HL-60 (cell line): ENCODE data around the gene IL25.

Experiments used
- DNase-seq, 2 experiments: peaks; one replicate each; pipeline ENCODE4 v3.0.0-alpha.2; 2010 to 2020; ENCODE audit warnings: low read depth in 1 of 2, low spot score in 1 of 2
- H3K27ac ChIP-seq: fragments of 250-450 bp; sonication (Bioruptor Pico); replicated peaks from 2 replicates; pipeline ENCODE4 v1.5.1; 2020; ENCODE audit warnings: mild to moderate bottlenecking, moderate library complexity
- H3K27me3 ChIP-seq: fragments of 250-450 bp; sonication (Bioruptor Pico); 2 replicates; pipeline ENCODE4 v1.5.1; 2021; ENCODE audit warnings: mild to moderate bottlenecking, moderate library complexity; ENCODE audit not compliant: insufficient read depth, poor library complexity, severe bottlenecking
- H3K4me3 ChIP-seq: replicated peaks from 2 replicates; pipeline ENCODE4 v1.5.1; 2011; ENCODE audit warnings: mild to moderate bottlenecking, control low read depth, low read length; ENCODE audit not compliant: insufficient read depth
- CTCF ChIP-seq: IDR thresholded peaks from one replicate; pipeline ENCODE4 v1.5.1; 2011; ENCODE audit warnings: low read length, control low read depth, inconsistent platforms; ENCODE audit not compliant: insufficient read depth
- GABPA ChIP-seq: IDR thresholded peaks from 2 replicates; pipeline ENCODE4 v1.6.1; 2012; ENCODE audit warnings: low read depth
- POLR2AphosphoS5 ChIP-seq: IDR thresholded peaks from 2 replicates; pipeline ENCODE4 v1.6.1; 2012; ENCODE audit warnings: low read depth
- REST ChIP-seq: IDR thresholded peaks from 2 replicates; pipeline ENCODE4 v1.6.1; 2012; ENCODE audit warnings: low read depth; ENCODE audit not compliant: insufficient replicate concordance
- SPI1 ChIP-seq: IDR thresholded peaks from 2 replicates; pipeline ENCODE4 v1.6.1; 2012; ENCODE audit warnings: low read depth, mild to moderate bottlenecking, borderline replicate concordance

IL25 gene

GRCh38 chr14:23377573-23378563, 5.3 kb downstream of the IL25 start:
- H3K27me3 ChIP-seq: no peaks in the 10 kb centered on the region
- H3K4me3 ChIP-seq: no peak overlapping the region
- no peak for DNase-seq
- no peak overlapping the region for H3K27ac ChIP-seq
- no peak for TF ChIP-seq SPI1
- TF ChIP-seq CTCF: no peak
- TF ChIP-seq GABPA: no peak
- no peak for TF ChIP-seq REST
- TF ChIP-seq POLR2AphosphoS5: no peak

GRCh38 chr14:23378612-23379220, 6.1 kb downstream of the IL25 start:
- no peaks in the 10 kb centered on the region for H3K27me3 ChIP-seq
- TF ChIP-seq SPI1: no peak
- no peak for TF ChIP-seq POLR2AphosphoS5
- TF ChIP-seq REST: no peak
- no peak for TF ChIP-seq CTCF
- no peak for TF ChIP-seq GABPA
- no peak overlapping the region for H3K4me3 ChIP-seq
- DNase-seq: no peak
- H3K27ac ChIP-seq: no peak overlapping the region

- Histone ChIP-seq H3K4me3 (no peak overlapping the region), H3K27ac (no peak overlapping the region), H3K27me3 (no peaks in the 10 kb centered on the region)
- no peak for TF ChIP-seq POLR2AphosphoS5
- peak; percentile 97 for TF ChIP-seq CTCF
- peak; percentile 41 to 43 for DNase-seq
Measured at GRCh38 chr14:23379366-23380196, 7.0 kb downstream of the IL25 start.
